Thyroid gland (tissue), 4 donors: ENCODE data around the gene ATF3.

Source experiments
- CTCF ChIP-seq, 6 experiments: fragments of 200-600 bp in 3 of 6; fragments of 450-650 bp in 3 of 6; sonication (generic) in 3 of 6; IDR thresholded peaks; one replicate each; pipeline ENCODE4 v1.5.1; 2016 to 2019; ENCODE audit warnings: antibody characterized with exemption in 6 of 6, mild to moderate bottlenecking in 2 of 6, inconsistent platforms in 1 of 6, moderate library complexity in 1 of 6
- POLR2A ChIP-seq, 2 donors: fragments of 450-650 bp; IDR thresholded peaks; one replicate each; pipeline ENCODE4 v1.6.1; 2017; ENCODE audit warnings: antibody characterized with exemption in 2 of 2, mild to moderate bottlenecking in 2 of 2, moderate library complexity in 1 of 2

- no peak for TF ChIP-seq CTCF (IDR thresholded peaks at IDR 0.05)
- TF ChIP-seq POLR2A (IDR thresholded peaks at IDR 0.05) = no peak
Measured at GRCh38 chr1:212574732-212575131, 33.8 kb upstream of the ATF3 start.
